Neural cell (in vitro differentiated cells): Measurements from ENCODE around the gene ERP44.

Experiments used
- CTCF ChIP-seq: fragments of 450-650 bp; IDR thresholded peaks from 2 replicates; pipeline ENCODE4 v1.5.1; 2014; ENCODE audit warnings: antibody characterized with exemption, mild to moderate bottlenecking, moderate library complexity; ENCODE audit not compliant: poor library complexity, severe bottlenecking
- MXI1 ChIP-seq: fragments of 450-650 bp; conservative IDR thresholded peaks from 2 replicates; pipeline ENCODE4 v1.6.1; 2014; ENCODE audit warnings: antibody characterized with exemption, mild to moderate bottlenecking; ENCODE audit not compliant: poor library complexity, severe bottlenecking
- POLR2AphosphoS5 ChIP-seq: IDR thresholded peaks from 2 replicates; pipeline ENCODE4 v1.6.1; 2012
- REST ChIP-seq: IDR thresholded peaks from 2 replicates; pipeline ENCODE4 v1.6.1; 2012; ENCODE audit warnings: borderline replicate concordance
- SMC3 ChIP-seq: fragments of 450-650 bp; conservative IDR thresholded peaks from 2 replicates; pipeline ENCODE4 v1.6.1; 2014; ENCODE audit warnings: antibody characterized with exemption, mild to moderate bottlenecking, moderate library complexity; ENCODE audit not compliant: poor library complexity

GRCh38 chr9:100112677-100113336 is 14.0 kb upstream of the ERP44 start:
- TF ChIP-seq CTCF, result no peak
- no peak for TF ChIP-seq SMC3
- no peak for TF ChIP-seq REST
- no peak for TF ChIP-seq MXI1
- TF ChIP-seq POLR2AphosphoS5, result no peak
